ENCODE measurements around the gene SPANXA1.
"Not testable (repeated sequence)": the region's sequence is repeated elsewhere in the genome, so short reads cannot be mapped to it uniquely, and the experiment has no call there.

SPANXA1 gene, protein sequence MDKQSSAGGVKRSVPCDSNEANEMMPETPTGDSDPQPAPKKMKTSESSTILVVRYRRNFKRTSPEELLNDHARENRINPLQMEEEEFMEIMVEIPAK

DNA sequence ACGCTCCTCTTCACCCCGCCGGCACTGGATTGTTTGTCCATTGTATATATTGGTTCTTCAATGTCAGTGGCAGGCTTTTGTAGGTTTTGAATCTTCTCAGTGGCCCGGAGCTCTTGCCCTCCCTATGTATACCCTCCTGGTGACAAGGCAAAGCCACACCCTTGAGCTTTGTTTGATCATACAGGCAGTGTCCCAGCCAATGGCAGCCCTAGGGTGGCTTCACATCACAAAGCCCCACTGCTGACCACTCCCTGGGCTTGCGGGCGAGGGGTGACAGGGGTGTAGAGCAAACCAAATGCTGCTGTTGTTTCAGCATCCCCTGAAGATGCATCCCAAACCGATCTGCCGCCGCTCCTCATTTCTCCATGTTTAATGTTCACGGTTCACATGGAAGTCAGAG is at the start of gene SPANXA1:
SPANXA1 (minus strand) TSS at position 101 of the 400 bp plus-strand sequence; CDS start at position 41, 60 bp downstream.
- DNase-seq (ENCODE audit: low spot score); in situ Hi-C loops (cut with MboI; ENCODE audit: low sequenced_read_pairs, unreplicated experiment): not testable (repeated sequence)

DNA sequence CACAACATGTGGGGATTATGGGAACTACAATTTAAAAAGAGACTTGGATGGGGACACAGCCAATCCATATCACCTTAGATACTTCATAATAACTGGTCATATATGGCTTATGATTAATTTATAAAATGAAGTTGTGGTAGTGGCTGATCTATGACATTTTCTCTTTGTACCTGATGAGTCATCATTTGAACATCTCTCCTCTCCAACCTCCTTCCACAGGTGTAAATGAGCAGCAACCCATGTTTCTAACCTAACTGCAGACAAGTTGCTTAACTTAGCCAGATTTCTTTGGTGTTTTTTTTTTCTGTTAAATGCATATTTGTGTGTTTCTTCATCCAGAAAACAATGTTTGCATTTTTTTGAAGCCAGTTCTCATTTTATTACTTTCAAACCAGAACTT is 47.6 kb upstream of the SPANXA1 start:
- in situ Hi-C loops (cut with MboI; ENCODE audit: low sequenced_read_pairs, unreplicated experiment) = no loop called here
- TF ChIP-seq, protein P1, sequence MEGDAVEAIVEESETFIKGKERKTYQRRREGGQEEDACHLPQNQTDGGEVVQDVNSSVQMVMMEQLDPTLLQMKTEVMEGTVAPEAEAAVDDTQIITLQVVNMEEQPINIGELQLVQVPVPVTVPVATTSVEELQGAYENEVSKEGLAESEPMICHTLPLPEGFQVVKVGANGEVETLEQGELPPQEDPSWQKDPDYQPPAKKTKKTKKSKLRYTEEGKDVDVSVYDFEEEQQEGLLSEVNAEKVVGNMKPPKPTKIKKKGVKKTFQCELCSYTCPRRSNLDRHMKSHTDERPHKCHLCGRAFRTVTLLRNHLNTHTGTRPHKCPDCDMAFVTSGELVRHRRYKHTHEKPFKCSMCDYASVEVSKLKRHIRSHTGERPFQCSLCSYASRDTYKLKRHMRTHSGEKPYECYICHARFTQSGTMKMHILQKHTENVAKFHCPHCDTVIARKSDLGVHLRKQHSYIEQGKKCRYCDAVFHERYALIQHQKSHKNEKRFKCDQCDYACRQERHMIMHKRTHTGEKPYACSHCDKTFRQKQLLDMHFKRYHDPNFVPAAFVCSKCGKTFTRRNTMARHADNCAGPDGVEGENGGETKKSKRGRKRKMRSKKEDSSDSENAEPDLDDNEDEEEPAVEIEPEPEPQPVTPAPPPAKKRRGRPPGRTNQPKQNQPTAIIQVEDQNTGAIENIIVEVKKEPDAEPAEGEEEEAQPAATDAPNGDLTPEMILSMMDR (IDR thresholded peaks at IDR 0.05; ENCODE audit: borderline replicate concordance, control extremely low read depth, extremely low read depth, insufficient read depth, missing control alignments) = no peak
- DNase-seq (ENCODE audit: low spot score) = no peak

DNA sequence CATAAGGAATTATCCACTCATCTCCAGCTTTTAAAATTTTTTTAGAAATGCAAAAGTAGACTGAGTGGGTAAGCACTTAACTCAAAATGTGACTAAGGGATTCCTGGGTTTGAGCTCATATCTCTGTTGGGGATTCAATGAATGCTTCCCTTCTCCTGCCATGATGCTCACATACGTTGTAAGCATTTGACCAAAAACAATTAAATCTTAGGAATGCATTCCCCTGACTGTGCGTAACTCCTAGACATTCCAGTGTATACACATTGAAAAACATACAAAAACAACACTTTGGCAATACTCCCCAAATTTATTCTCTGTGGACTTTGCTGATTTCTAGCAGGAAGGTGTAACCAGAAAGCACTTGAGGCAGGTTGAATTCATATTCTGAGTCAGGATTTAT is 34.8 kb upstream of the SPANXA1 start:
- TF ChIP-seq, protein P1 (IDR thresholded peaks at IDR 0.05; ENCODE audit: borderline replicate concordance, control extremely low read depth, extremely low read depth, insufficient read depth, missing control alignments) = no peak
- DNase-seq (ENCODE audit: low spot score) = no peak
- in situ Hi-C loops (cut with MboI; ENCODE audit: low sequenced_read_pairs, unreplicated experiment) = no loop called here

DNA sequence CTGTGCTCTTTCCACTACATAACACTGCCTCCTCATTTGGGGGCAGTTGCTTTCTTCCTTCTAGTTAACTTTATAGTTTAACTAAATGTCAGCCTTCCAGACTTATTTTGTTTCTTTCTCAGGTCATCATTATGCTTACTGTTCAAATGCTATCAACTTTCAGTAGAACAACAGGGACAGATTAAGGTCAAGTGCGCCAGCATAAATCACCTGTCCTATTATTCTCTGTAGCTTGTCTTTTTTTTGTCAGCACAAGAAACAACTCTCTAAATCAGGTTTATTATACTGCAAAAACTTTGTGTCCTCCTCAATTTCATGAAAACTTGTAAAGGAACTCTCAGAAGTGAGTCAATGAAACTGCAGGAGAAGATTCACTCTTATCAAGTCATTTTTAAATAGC is 24.6 kb upstream of the SPANXA1 start:
- TF ChIP-seq, protein P1 (IDR thresholded peaks at IDR 0.05; ENCODE audit: borderline replicate concordance, control extremely low read depth, extremely low read depth, insufficient read depth, missing control alignments) = no peak
- in situ Hi-C loops (cut with MboI; ENCODE audit: low sequenced_read_pairs, unreplicated experiment) = no loop called here
- no peak for DNase-seq (ENCODE audit: low spot score)

DNA sequence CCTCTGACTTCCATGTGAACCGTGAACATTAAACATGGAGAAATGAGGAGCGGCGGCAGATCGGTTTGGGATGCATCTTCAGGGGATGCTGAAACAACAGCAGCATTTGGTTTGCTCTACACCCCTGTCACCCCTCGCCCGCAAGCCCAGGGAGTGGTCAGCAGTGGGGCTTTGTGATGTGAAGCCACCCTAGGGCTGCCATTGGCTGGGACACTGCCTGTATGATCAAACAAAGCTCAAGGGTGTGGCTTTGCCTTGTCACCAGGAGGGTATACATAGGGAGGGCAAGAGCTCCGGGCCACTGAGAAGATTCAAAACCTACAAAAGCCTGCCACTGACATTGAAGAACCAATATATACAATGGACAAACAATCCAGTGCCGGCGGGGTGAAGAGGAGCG is 4.9 kb upstream of the SPANXA1 start, which contains the start of gene SPANXA2:
SPANXA2 (plus strand) TSS at position 301 of the 400 bp plus-strand sequence; CDS start at position 361, 60 bp downstream.
- in situ Hi-C loops (cut with MboI; ENCODE audit: low sequenced_read_pairs, unreplicated experiment); DNase-seq (ENCODE audit: low spot score): not testable (repeated sequence)

DNA sequence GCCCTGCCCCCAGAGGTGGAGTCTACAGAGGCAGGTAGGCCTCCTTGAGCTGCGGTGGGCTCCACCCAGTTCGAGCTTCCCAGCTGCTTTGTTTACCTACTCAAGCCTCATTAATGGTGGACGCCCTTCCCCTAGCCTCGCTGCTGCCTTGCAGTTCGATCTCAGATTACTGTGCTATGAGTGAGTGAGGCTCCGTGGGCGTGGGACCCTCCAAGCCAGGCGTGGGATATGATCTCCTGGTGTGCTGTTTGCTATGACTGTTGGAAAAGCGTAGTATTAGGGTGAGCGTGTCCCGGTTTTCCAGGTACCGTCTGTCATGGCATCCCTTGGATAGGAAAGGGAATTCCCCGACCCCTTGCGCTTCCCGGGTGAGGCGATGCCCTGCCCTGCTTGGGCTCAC is 42.0 kb downstream of the SPANXA1 start:
- DNase-seq (ENCODE audit: low spot score); in situ Hi-C loops (cut with MboI; ENCODE audit: low sequenced_read_pairs, unreplicated experiment): not testable (repeated sequence)

All from GM13976 (cell line).